ENCODE results near the gene CRTC3.

The CRTC3 gene

DNA sequence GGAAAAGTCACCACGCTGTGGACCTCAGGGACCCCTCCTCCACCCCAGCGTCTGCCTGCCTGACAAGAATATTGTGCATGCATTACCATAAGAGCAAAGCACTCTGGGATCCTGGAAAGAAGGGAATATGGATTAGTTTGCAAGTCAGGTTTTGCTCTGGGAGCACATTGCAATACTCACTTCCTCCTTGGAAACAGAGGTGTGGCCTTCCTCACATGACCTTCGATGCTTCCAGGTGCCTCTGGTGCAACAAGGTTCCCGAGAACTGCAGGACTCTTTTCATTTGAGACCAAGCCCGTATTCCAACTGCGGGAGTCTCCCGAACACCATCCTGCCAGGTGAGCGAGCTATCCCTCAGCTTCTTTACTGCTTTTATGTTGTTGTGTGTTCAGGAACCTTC is 111.1 kb downstream of the CRTC3 start:
- Histone ChIP-seq H3K79me1 (ENCODE audit: low read depth, low read length) (no peaks in the 10 kb centered on the region), H2BK15ac (ENCODE audit: low read length) (no peak overlapping the region), H4K91ac (ENCODE audit: low read depth, low read length, poor library complexity) (no peak overlapping the region), H3K27ac (replicated peaks; ENCODE audit: low read length) (no peak overlapping the region), H2AFZ (ENCODE audit: low read length) (no peak overlapping the region), H3K9ac (ENCODE audit: low read depth, low read length, poor library complexity) (no peak overlapping the region), H2BK12ac (ENCODE audit: low read length) (no peak overlapping the region), H3K4ac (ENCODE audit: low read length) (no peak overlapping the region), H3K9me3 (replicated peaks in 1 of 2; ENCODE audit: control insufficient read depth in 2 of 2, insufficient read depth in 1 of 2, low read depth in 1 of 2, low read length in 2 of 2) (peaks cover 2 to 6% of the 10 kb centered on the region in 2 donors), H3K4me1 (ENCODE audit: control insufficient read depth in 2 of 2, insufficient read depth in 1 of 2, low read depth in 1 of 2, low read length in 2 of 2) (peaks cover 0 to 7% of the 10 kb centered on the region in 2 donors), H3K18ac (ENCODE audit: low read length) (no peak overlapping the region), H3K14ac (ENCODE audit: low read length) (no peak overlapping the region), H2BK120ac (ENCODE audit: low read depth, low read length) (no peak overlapping the region), H2AK5ac (ENCODE audit: low read depth, low read length) (no peak overlapping the region), H3K36me3 (replicated peaks in 1 of 2; ENCODE audit: control insufficient read depth in 2 of 2, insufficient read depth in 2 of 2, low read length in 2 of 2) (peaks cover 9 to 51% of the 10 kb centered on the region in 2 donors), H4K8ac (ENCODE audit: low read depth, low read length) (no peak overlapping the region), H3K23ac (ENCODE audit: low read depth, low read length, poor library complexity) (no peak overlapping the region), H3K4me3 (ENCODE audit: low read length in 2 of 2) (no peak overlapping the region), H3K27me3 (ENCODE audit: control insufficient read depth in 3 of 3, insufficient read depth in 3 of 3, low read depth in 1 of 3, low read length in 3 of 3) (no peaks in the 10 kb centered on the region), H3K4me2 (ENCODE audit: insufficient read depth, low read length, poor library complexity, severe bottlenecking) (no peak overlapping the region), H2BK5ac (ENCODE audit: low read length) (no peak overlapping the region)
- no CpG with 5 or more reads among the region's 8 CpGs for WGBS, 2 donors (ENCODE audit: extremely low coverage in 2 of 2, insufficient read length in 2 of 2, insufficient replicate concordance in 1 of 2)
- no peak for DNase-seq (ENCODE audit: low spot score)

DNA sequence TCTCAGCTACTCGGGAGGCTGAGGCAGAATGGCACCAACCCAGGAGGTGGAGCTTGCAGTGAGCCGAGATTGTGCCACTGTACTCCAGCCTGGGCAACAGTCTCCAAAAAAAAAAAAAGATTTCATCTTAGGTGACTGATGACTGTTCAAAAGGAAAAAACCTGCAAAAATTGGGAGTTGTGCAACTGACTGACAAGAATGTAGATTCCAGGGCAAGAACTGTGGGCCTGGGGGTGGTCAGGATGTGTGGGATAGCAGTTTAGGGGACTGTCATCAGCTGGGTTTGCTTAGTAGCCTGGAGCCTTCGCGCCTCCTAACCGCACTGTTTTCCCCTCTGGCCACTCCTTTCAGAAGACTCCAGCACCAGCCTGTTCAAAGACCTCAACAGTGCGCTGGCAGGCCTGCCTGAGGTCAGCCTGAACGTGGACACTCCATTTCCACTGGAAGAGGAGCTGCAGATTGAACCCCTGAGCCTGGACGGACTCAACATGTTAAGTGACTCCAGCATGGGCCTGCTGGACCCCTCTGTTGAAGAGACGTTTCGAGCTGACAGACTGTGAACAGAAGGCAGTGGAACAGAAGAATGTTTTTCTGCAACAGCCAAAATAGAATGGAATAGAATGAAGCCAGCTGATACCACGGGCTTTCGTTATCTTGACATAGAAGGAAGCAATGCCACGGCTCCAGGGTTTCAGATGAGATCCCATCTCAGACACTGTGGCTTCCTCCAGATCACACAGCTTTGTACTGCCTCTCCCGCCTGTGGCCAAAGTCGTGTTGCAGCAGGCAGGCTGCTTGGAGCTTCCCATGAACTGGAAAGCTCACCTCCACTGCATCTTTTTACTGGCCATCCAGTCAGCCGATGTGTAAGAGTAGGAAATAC is 112.1 kb downstream of the CRTC3 start:
- H3K4me3 ChIP-seq (ENCODE audit: low read length in 2 of 2) = no peak overlapping the region
- H3K4me2 ChIP-seq (ENCODE audit: insufficient read depth, low read length, poor library complexity, severe bottlenecking) = no peak overlapping the region
- H2BK15ac ChIP-seq (ENCODE audit: low read length) = no peak overlapping the region
- H2BK5ac ChIP-seq (ENCODE audit: low read length) = no peak overlapping the region
- H3K18ac ChIP-seq (ENCODE audit: low read length) = peak overlapping the region; percentile 19
- H3K79me1 ChIP-seq (ENCODE audit: low read depth, low read length) = no peaks in the 10 kb centered on the region
- no peak overlapping the region for H3K27ac ChIP-seq (replicated peaks; ENCODE audit: low read length)
- H4K8ac ChIP-seq (ENCODE audit: low read depth, low read length) = no peak overlapping the region
- no peak overlapping the region for H2AFZ ChIP-seq (ENCODE audit: low read length)
- WGBS, 2 donors (ENCODE audit: extremely low coverage in 2 of 2, insufficient read length in 2 of 2, insufficient replicate concordance in 1 of 2) = no CpG with 5 or more reads among the region's 16 CpGs
- H3K23ac ChIP-seq (ENCODE audit: low read depth, low read length, poor library complexity) = no peak overlapping the region
- H3K14ac ChIP-seq (ENCODE audit: low read length) = peak overlapping the region; percentile 67
- DNase-seq (ENCODE audit: low spot score) = no peak
- no peak overlapping the region for H2AK5ac ChIP-seq (ENCODE audit: low read depth, low read length)
- H2BK120ac ChIP-seq (ENCODE audit: low read depth, low read length) = no peak overlapping the region
- H3K36me3 ChIP-seq (replicated peaks in 1 of 2; ENCODE audit: control insufficient read depth in 2 of 2, insufficient read depth in 2 of 2, low read length in 2 of 2) = peaks cover 9 to 51% of the 10 kb centered on the region in 2 donors
- no peaks in the 10 kb centered on the region for H3K27me3 ChIP-seq (ENCODE audit: control insufficient read depth in 3 of 3, insufficient read depth in 3 of 3, low read depth in 1 of 3, low read length in 3 of 3)
- no peak overlapping the region for H3K4ac ChIP-seq (ENCODE audit: low read length)
- no peak overlapping the region for H2BK12ac ChIP-seq (ENCODE audit: low read length)
- peaks cover 2 to 6% of the 10 kb centered on the region in 2 donors for H3K9me3 ChIP-seq (replicated peaks in 1 of 2; ENCODE audit: control insufficient read depth in 2 of 2, insufficient read depth in 1 of 2, low read depth in 1 of 2, low read length in 2 of 2)
- H3K4me1 ChIP-seq (ENCODE audit: control insufficient read depth in 2 of 2, insufficient read depth in 1 of 2, low read depth in 1 of 2, low read length in 2 of 2) = peaks cover 0 to 7% of the 10 kb centered on the region in 2 donors
- H4K91ac ChIP-seq (ENCODE audit: low read depth, low read length, poor library complexity) = no peak overlapping the region
- no peak overlapping the region for H3K9ac ChIP-seq (ENCODE audit: low read depth, low read length, poor library complexity)

DNA sequence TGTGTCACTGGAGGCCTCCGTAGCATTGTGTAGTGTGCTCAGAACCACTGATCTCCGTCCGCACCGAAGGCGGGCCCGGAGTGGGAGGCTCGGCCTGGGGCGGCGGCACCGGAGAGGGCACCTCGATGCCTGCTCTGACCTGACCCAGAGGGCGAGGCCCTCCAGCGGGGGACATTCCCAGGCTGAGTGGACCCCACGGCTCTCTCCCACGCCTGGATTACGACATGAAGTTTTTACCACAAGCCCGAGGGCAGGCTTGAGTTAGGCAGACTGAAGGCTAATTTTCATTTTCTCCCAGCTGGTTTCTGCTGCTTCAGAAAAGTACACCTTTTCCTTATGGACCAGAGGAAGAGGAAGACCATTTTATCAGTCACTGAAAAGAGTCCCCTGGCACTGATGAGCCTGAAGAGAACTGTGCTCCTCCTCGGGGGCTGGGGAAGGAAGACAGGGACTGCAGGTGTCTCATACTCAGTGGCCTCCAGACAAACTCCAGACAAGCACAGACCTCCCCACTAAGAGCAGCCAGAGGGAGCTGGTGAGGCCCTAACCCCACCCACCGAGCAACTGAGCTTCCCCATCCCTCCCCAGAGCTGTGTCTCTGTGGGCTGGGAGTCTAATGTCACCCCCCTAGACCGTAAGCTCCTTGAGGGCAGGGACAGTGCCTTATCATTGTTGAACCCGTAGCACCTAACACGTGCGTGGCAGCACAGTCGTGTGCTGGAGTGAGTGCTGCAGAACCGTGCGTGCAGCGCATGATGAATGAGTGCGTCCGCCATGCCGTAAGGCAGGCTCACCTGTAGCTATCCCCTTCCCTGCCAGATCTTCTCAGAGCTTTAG is 113.0 kb downstream of the CRTC3 start:
- Histone ChIP-seq H2AK5ac (ENCODE audit: low read depth, low read length) (no peak overlapping the region), H3K79me1 (ENCODE audit: low read depth, low read length) (no peaks in the 10 kb centered on the region), H4K8ac (ENCODE audit: low read depth, low read length) (no peak overlapping the region), H2BK12ac (ENCODE audit: low read length) (no peak overlapping the region), H3K9ac (ENCODE audit: low read depth, low read length, poor library complexity) (no peak overlapping the region), H3K27ac (replicated peaks; ENCODE audit: low read length) (no peak overlapping the region), H3K36me3 (replicated peaks in 1 of 2; ENCODE audit: control insufficient read depth in 2 of 2, insufficient read depth in 2 of 2, low read length in 2 of 2) (peaks cover 9 to 51% of the 10 kb centered on the region in 2 donors), H3K14ac (ENCODE audit: low read length) (no peak overlapping the region), H3K4me1 (ENCODE audit: control insufficient read depth in 2 of 2, insufficient read depth in 1 of 2, low read depth in 1 of 2, low read length in 2 of 2) (peaks cover 0 to 4% of the 10 kb centered on the region in 2 donors), H3K4ac (ENCODE audit: low read length) (no peak overlapping the region), H3K18ac (ENCODE audit: low read length) (peak overlapping the region; percentile 13), H2BK5ac (ENCODE audit: low read length) (no peak overlapping the region), H3K4me3 (ENCODE audit: low read length in 2 of 2) (peak overlapping the region in 1 of 2 donors; percentile 45), H3K27me3 (ENCODE audit: control insufficient read depth in 3 of 3, insufficient read depth in 3 of 3, low read depth in 1 of 3, low read length in 3 of 3) (no peaks in the 10 kb centered on the region), H3K4me2 (ENCODE audit: insufficient read depth, low read length, poor library complexity, severe bottlenecking) (no peak overlapping the region), H2BK120ac (ENCODE audit: low read depth, low read length) (no peak overlapping the region), H3K9me3 (replicated peaks in 1 of 2; ENCODE audit: control insufficient read depth in 2 of 2, insufficient read depth in 1 of 2, low read depth in 1 of 2, low read length in 2 of 2) (peaks cover 2 to 6% of the 10 kb centered on the region in 2 donors), H2AFZ (ENCODE audit: low read length) (no peak overlapping the region), H4K91ac (ENCODE audit: low read depth, low read length, poor library complexity) (no peak overlapping the region), H3K23ac (ENCODE audit: low read depth, low read length, poor library complexity) (peak overlapping the region; percentile 80), H2BK15ac (ENCODE audit: low read length) (no peak overlapping the region)
- WGBS, 2 donors (ENCODE audit: extremely low coverage in 2 of 2, insufficient read length in 2 of 2, insufficient replicate concordance in 1 of 2) = no CpG with 5 or more reads among the region's 30 CpGs
- DNase-seq (ENCODE audit: low spot score) = no peak

DNA sequence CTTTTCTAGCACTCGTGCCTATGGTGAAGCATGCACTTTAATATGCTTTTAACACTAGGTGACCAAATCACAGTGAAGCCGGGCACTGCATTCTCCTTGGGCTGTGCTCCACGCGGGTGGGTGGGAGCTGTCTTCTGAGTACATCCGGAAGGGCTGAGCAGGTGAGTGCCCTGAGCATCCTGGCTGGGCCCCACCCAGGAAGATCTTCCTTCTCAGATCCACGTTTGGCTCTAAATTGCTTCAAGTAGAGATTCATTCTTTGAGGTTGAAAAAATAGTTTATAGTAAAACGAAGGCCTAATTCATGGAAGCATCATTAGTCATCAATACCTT is 113.5 kb downstream of the CRTC3 start:
- no peak for DNase-seq (ENCODE audit: low spot score)

More for the DNA sequence above, 113.5 kb downstream of the CRTC3 start:
- Histone ChIP-seq H2BK120ac (ENCODE audit: low read depth, low read length) (no peak overlapping the region), H2BK5ac (ENCODE audit: low read length) (no peak overlapping the region), H3K4me2 (ENCODE audit: insufficient read depth, low read length, poor library complexity, severe bottlenecking) (no peak overlapping the region), H3K18ac (ENCODE audit: low read length) (no peak overlapping the region), H3K79me1 (ENCODE audit: low read depth, low read length) (no peaks in the 10 kb centered on the region), H3K4ac (ENCODE audit: low read length) (no peak overlapping the region), H3K9me3 (replicated peaks in 1 of 2; ENCODE audit: control insufficient read depth in 2 of 2, insufficient read depth in 1 of 2, low read depth in 1 of 2, low read length in 2 of 2) (peaks cover 2 to 6% of the 10 kb centered on the region in 2 donors), H4K8ac (ENCODE audit: low read depth, low read length) (no peak overlapping the region), H3K4me1 (ENCODE audit: control insufficient read depth in 2 of 2, insufficient read depth in 1 of 2, low read depth in 1 of 2, low read length in 2 of 2) (peaks cover 1 to 3% of the 10 kb centered on the region in 2 donors), H2AK5ac (ENCODE audit: low read depth, low read length) (no peak overlapping the region), H4K91ac (ENCODE audit: low read depth, low read length, poor library complexity) (no peak overlapping the region), H3K36me3 (replicated peaks in 1 of 2; ENCODE audit: control insufficient read depth in 2 of 2, insufficient read depth in 2 of 2, low read length in 2 of 2) (peaks cover 9 to 48% of the 10 kb centered on the region in 2 donors), H3K4me3 (ENCODE audit: low read length in 2 of 2) (peak overlapping the region in 1 of 2 donors; percentile 45), H3K23ac (ENCODE audit: low read depth, low read length, poor library complexity) (no peak overlapping the region), H2BK15ac (ENCODE audit: low read length) (no peak overlapping the region), H2BK12ac (ENCODE audit: low read length) (no peak overlapping the region), H3K14ac (ENCODE audit: low read length) (no peak overlapping the region), H2AFZ (ENCODE audit: low read length) (no peak overlapping the region), H3K27ac (replicated peaks; ENCODE audit: low read length) (no peak overlapping the region), H3K9ac (ENCODE audit: low read depth, low read length, poor library complexity) (no peak overlapping the region), H3K27me3 (ENCODE audit: control insufficient read depth in 3 of 3, insufficient read depth in 3 of 3, low read depth in 1 of 3, low read length in 3 of 3) (no peaks in the 10 kb centered on the region)
- WGBS, 2 donors (ENCODE audit: extremely low coverage in 2 of 2, insufficient read length in 2 of 2, insufficient replicate concordance in 1 of 2) = no CpG with 5 or more reads among the region's 7 CpGs
